IMR-90 (cell line): Measurements from ENCODE around the gene ANKRD53. TPM values are rescaled to one million over a fixed set of nuclear protein-coding genes. Genes with fewer than 3 reads are reported as not detected.

Experiments
- ATAC-seq: fragments of 200-7000 bp; cut with Tn5 transposase; 2 replicates; pipeline ENCODE4 v1.9.1; 2020; ENCODE audit warnings: low read depth, mild to moderate bottlenecking, moderate library complexity
- BruUV-seq: library from RNA; stranded (reverse); fragments of 400-500 nt; replicated peaks from 2 replicates; lab custom pipeline; 2021; lab: Mats Ljungman, UMichigan
- CTCF ChIA-PET: fragments of 300-600 bp; formaldehyde crosslinking; extraction: SDS; loops from one replicate; lab custom pipeline; 2021; ENCODE audit warnings: antibody characterized with exemption; lab: Yijun Ruan, JAX
- POLR2A ChIA-PET: fragments of 300-600 bp; sonication (Branson Sonifier 250); formaldehyde crosslinking; loops from one replicate; lab custom pipeline; 2022; ENCODE audit warnings: antibody characterized with exemption; ENCODE audit not compliant: unreplicated experiment; lab: Charles Lee
- DNase-seq: peaks from one replicate; pipeline ENCODE4 v3.0.0; 2013
- H2AFZ ChIP-seq: replicated peaks from 2 replicates; pipeline ENCODE3; 2013; ENCODE audit warnings: low read length, mild to moderate bottlenecking; ENCODE audit not compliant: poor library complexity
- H2AK5ac ChIP-seq: 2 replicates; pipeline ENCODE4 v1.6.1; 2013; ENCODE audit warnings: low read depth, low read length, inconsistent platforms
- H2AK9ac ChIP-seq: replicated peaks from 2 replicates; pipeline ENCODE3; 2013; ENCODE audit warnings: mild to moderate bottlenecking, low read depth, low read length, moderate library complexity; ENCODE audit not compliant: poor library complexity
- H2BK120ac ChIP-seq: 2 replicates; pipeline ENCODE4 v1.6.1; 2013; ENCODE audit warnings: low read depth, low read length, inconsistent platforms
- H2BK15ac ChIP-seq: 3 replicates; pipeline ENCODE4 v1.6.1; 2013; ENCODE audit warnings: low read depth, low read length, inconsistent platforms
- H2BK20ac ChIP-seq: 2 replicates; pipeline ENCODE4 v1.6.1; 2013; ENCODE audit warnings: low read depth, mild to moderate bottlenecking, inconsistent platforms, low read length, moderate library complexity
- H2BK5ac ChIP-seq: 2 replicates; pipeline ENCODE4 v1.6.1; 2013; ENCODE audit warnings: mild to moderate bottlenecking, low read depth, low read length, inconsistent platforms; ENCODE audit not compliant: poor library complexity, severe bottlenecking
- H3K14ac ChIP-seq: replicated peaks from 2 replicates; pipeline ENCODE4 v1.6.1; 2013; ENCODE audit warnings: low read depth, low read length, inconsistent platforms
- H3K18ac ChIP-seq: 2 replicates; pipeline ENCODE4 v1.6.1; 2013; ENCODE audit warnings: low read depth, low read length, control low read depth
- H3K23ac ChIP-seq: 2 replicates; pipeline ENCODE4 v1.6.1; 2013; ENCODE audit warnings: low read depth, low read length, inconsistent platforms
- H3K27ac ChIP-seq: 2 replicates; pipeline ENCODE4 v1.5.1; 2013; ENCODE audit warnings: mild to moderate bottlenecking, control low read depth, low read length; ENCODE audit not compliant: insufficient read depth
- H3K27me3 ChIP-seq: 2 replicates; pipeline ENCODE4 v1.6.1; 2013; ENCODE audit warnings: low read length; ENCODE audit not compliant: control insufficient read depth, insufficient read depth
- H3K36me3 ChIP-seq: 2 replicates; pipeline ENCODE4 v1.6.1; 2013; ENCODE audit warnings: low read length, mixed read lengths; ENCODE audit not compliant: control insufficient read depth, insufficient read depth
- H3K4ac ChIP-seq: 2 replicates; pipeline ENCODE4 v1.6.1; 2013; ENCODE audit warnings: low read depth, low read length, inconsistent platforms
- H3K4me1 ChIP-seq: 2 replicates; pipeline ENCODE4 v1.6.1; 2013; ENCODE audit warnings: low read length, mixed read lengths; ENCODE audit not compliant: control insufficient read depth, insufficient read depth
- H3K4me2 ChIP-seq: 2 replicates; pipeline ENCODE4 v1.6.1; 2013; ENCODE audit warnings: low read depth, mild to moderate bottlenecking, control low read depth, low read length, moderate library complexity
- H3K4me3 ChIP-seq: 2 replicates; pipeline ENCODE4 v1.5.1; 2013; ENCODE audit warnings: low read depth, mild to moderate bottlenecking, control low read depth, low read length, moderate library complexity; ENCODE audit not compliant: insufficient read depth
- H3K56ac ChIP-seq: 2 replicates; pipeline ENCODE4 v1.6.1; 2013; ENCODE audit warnings: low read length, inconsistent platforms; ENCODE audit not compliant: insufficient read depth; ENCODE audit errors: extremely low read depth
- H3K79me1 ChIP-seq, 2 experiments: 2 replicates each; pipeline ENCODE4 v1.6.1; 2013; ENCODE audit warnings: low read length in 2 of 2, inconsistent platforms in 1 of 2, low read depth in 1 of 2
- H3K9ac ChIP-seq: 2 replicates; pipeline ENCODE4 v1.6.1; 2013; ENCODE audit warnings: low read depth, low read length, control low read depth
- H3K9me1 ChIP-seq: 2 replicates; pipeline ENCODE4 v1.6.1; 2013; ENCODE audit warnings: low read length, inconsistent platforms; ENCODE audit not compliant: insufficient read depth
- H3K9me3 ChIP-seq: 2 replicates; pipeline ENCODE4 v1.6.1; 2013; ENCODE audit warnings: low read length; ENCODE audit not compliant: control insufficient read depth, insufficient read depth
- H4K20me1 ChIP-seq: 2 replicates; pipeline ENCODE4 v1.6.1; 2013; ENCODE audit warnings: low read length, inconsistent platforms; ENCODE audit not compliant: insufficient read depth
- H4K5ac ChIP-seq: 2 replicates; pipeline ENCODE4 v1.6.1; 2013; ENCODE audit warnings: mild to moderate bottlenecking, low read depth, low read length, control low read depth
- H4K8ac ChIP-seq, 2 experiments: 2 replicates each; pipeline ENCODE4 v1.6.1; 2013; ENCODE audit warnings: low read depth in 2 of 2, low read length in 2 of 2, control low read depth in 1 of 2, inconsistent platforms in 1 of 2
- H4K91ac ChIP-seq: 2 replicates; pipeline ENCODE4 v1.6.1; 2013; ENCODE audit warnings: low read depth, low read length, inconsistent platforms; ENCODE audit not compliant: insufficient read depth
- BHLHE40 ChIP-seq: fragments of 150-350 bp; IDR thresholded peaks from 2 replicates; pipeline ENCODE4 v1.6.1; 2016; ENCODE audit warnings: mild to moderate bottlenecking, low read depth, low read length
- CEBPB ChIP-seq: IDR thresholded peaks from 2 replicates; pipeline ENCODE4 v1.6.1; 2012; ENCODE audit warnings: low read depth, low read length, improper control_type of control experiment
- CHD1 ChIP-seq: IDR thresholded peaks from 2 replicates; pipeline ENCODE4 v1.6.1; 2012; ENCODE audit warnings: low read depth, low read length, improper control_type of control experiment
- ELK1 ChIP-seq: fragments of 150-350 bp; IDR thresholded peaks from 2 replicates; pipeline ENCODE4 v1.6.1; 2016; ENCODE audit warnings: low read depth, mild to moderate bottlenecking, low read length, moderate library complexity, borderline replicate concordance
- FOS ChIP-seq: fragments of 150-350 bp; IDR thresholded peaks from 2 replicates; pipeline ENCODE4 v1.6.1; 2016; ENCODE audit warnings: low read depth, low read length
- MAFK ChIP-seq: IDR thresholded peaks from 2 replicates; pipeline ENCODE4 v1.6.1; 2012; ENCODE audit warnings: low read depth, low read length, improper control_type of control experiment
- MXI1 ChIP-seq: IDR thresholded peaks from 2 replicates; pipeline ENCODE4 v1.6.1; 2012; ENCODE audit warnings: low read depth, mild to moderate bottlenecking, low read length, moderate library complexity, borderline replicate concordance
- POLR2A ChIP-seq: IDR thresholded peaks from 2 replicates; pipeline ENCODE4 v1.6.1; 2012; ENCODE audit warnings: mild to moderate bottlenecking, low read depth, low read length
- RAD21 ChIP-seq: IDR thresholded peaks from 2 replicates; pipeline ENCODE4 v1.6.1; 2012; ENCODE audit warnings: low read length, improper control_type of control experiment
- SMC3 ChIP-seq: fragments of 150-350 bp; IDR thresholded peaks from 2 replicates; pipeline ENCODE4 v1.6.1; 2016; ENCODE audit warnings: low read depth, mild to moderate bottlenecking, antibody characterized with exemption, low read length, moderate library complexity
- whole genome bisulfite sequencing, 2 experiments: methylation state at CpG; one replicate each; pipeline versions ENCODE4 v1.1.5 to v1.1.7; 2013; ENCODE audit warnings: missing lambda C conversion rate in 2 of 2; ENCODE audit not compliant: insufficient read length in 1 of 2; ENCODE audit errors: extremely low coverage in 2 of 2; 5-methylcytosine and 5-hydroxymethylcytosine counted together
- dilution Hi-C: fragments of 300-500 bp; cut with HindIII; formaldehyde crosslinking; loops from one replicate; pipeline ENCODE4 v1.14.3; 2018; ENCODE audit warnings: low sequenced_read_pairs; ENCODE audit not compliant: unreplicated experiment
- in situ Hi-C: fragments of 300-500 bp; cut with MboI; formaldehyde crosslinking; loops from 3 replicates; pipeline ENCODE4 v1.14.3; 2019; ENCODE audit warnings: low sequenced_read_pairs, inconsistent platforms, mixed read lengths
- intact Hi-C: fragments of 100-400 bp; cut with micrococcal nuclease; formaldehyde crosslinking; loops from 2 replicates; pipeline ENCODE4 v1.10.0; 2022
- polyA plus RNA-seq, 3 experiments: library from polyadenylated mRNA; depleted of rRNA; stranded (reverse); fragments of >200 nt; gene quantifications; 2 replicates each; pipeline ENCODE4 v1.2.3, GENCODE V29; 2012; ENCODE audit warnings: low replicate concordance in 1 of 3
- total RNA-seq: library from RNA; depleted of rRNA; stranded (reverse); fragments of >200 nt; gene quantifications from 2 replicates; pipeline ENCODE4 v1.2.3, GENCODE V29; 2012

ANKRD53 gene
- total and polyA plus RNA-seq, 2 of the 4 experiments (the other 2 are of a cell fraction) = 0.54 to 1.0 TPM

DNA sequence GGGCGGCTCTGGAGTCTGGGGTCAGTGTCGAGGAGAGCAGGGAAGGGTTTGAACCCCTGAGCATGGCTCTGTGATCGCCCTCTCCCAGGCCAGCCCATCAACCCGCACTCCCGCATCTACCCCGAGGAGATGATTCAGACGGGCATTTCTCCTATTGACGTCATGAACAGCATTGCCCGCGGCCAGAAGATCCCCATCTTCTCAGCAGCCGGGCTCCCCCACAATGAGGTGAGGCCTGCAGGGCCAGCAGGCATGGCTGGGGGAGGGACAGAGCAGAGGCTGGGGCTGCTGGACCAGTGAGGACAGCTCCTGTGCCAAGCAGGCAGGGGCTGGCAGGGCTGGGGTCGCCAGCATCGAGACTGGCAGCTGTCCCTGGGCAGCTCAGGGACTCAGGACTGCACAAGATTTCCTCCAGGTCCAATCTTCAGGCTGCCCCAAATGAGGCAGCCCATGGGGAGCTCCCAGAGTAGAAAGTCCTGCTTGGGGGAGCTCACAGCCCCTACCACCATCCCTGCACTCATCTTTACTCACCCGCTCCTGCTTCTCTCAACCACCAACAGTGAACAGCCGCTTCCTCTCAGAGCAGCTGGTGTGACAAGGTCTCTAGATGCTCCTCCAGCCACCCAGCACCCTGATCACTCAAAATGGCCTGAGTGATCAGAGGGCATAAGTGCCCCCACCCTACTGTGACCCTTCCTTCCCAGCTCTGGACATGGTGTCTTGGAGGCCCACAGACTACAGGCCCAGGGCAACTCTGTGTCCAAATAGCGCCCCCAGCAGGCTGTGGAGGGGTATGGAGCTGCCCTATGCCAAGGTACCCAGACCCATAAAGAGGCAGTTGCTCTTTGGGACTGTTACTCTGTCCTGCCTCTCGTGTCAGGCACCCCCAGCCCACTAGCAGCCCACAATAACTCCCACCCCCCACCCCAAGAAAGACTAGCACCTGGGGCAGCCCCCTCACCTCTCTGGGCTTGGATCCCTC is 18.3 kb upstream of the ANKRD53 start:
- H2BK15ac ChIP-seq = no peak overlapping the region
- no peak overlapping the region for H3K4me3 ChIP-seq
- no peak overlapping the region for H4K91ac ChIP-seq
- no peak for ATAC-seq
- H3K14ac ChIP-seq = no peak overlapping the region
- no peak overlapping the region for H2BK20ac ChIP-seq
- H3K27ac ChIP-seq = no peak overlapping the region
- no TSS peak for BruUV-seq
- H3K56ac ChIP-seq = no peak overlapping the region
- POLR2A ChIA-PET = no interaction called here
- no peaks in the 10 kb centered on the region for H3K36me3 ChIP-seq
- intact Hi-C loops = no loop called here
- no peak overlapping the region for H2BK5ac ChIP-seq
- peak overlapping the region; percentile 56 for H2AFZ ChIP-seq
- CTCF ChIA-PET = interaction anchor here (0.6 to 2.3 kb wide), 2 partner anchors 12 to 88 kb away, joined by 3 to 7 read pairs; no protein-coding TSS in a partner anchor
- no peak overlapping the region for H3K18ac ChIP-seq
- no peak overlapping the region for H3K4me2 ChIP-seq
- H4K20me1 ChIP-seq = no peaks in the 10 kb centered on the region
- DNase-seq = no peak
- H3K23ac ChIP-seq = no peak overlapping the region
- H3K4ac ChIP-seq = no peak overlapping the region
- H3K9ac ChIP-seq = no peak overlapping the region
- H4K8ac ChIP-seq = no peak overlapping the region
- H3K79me1 ChIP-seq = no peaks in the 10 kb centered on the region
- H2BK120ac ChIP-seq = no peak overlapping the region
- dilution Hi-C loops = no loop called here
- no peaks in the 10 kb centered on the region for H3K9me1 ChIP-seq
- no peaks in the 10 kb centered on the region for H3K4me1 ChIP-seq
- TF ChIP-seq CEBPB = no peak
- TF ChIP-seq MXI1 = no peak
- no peak for TF ChIP-seq CHD1
- no peak for TF ChIP-seq ELK1
- TF ChIP-seq MAFK = no peak
- no peak for TF ChIP-seq SMC3
- no peak for TF ChIP-seq RAD21
- TF ChIP-seq POLR2A = no peak
- no peak for TF ChIP-seq FOS
- TF ChIP-seq BHLHE40 = no peak
- H3K27me3 ChIP-seq = peaks cover 5% of the 10 kb centered on the region; the same call in 1 of the 2 replicates
- peak overlapping the region; percentile 25 for H2AK9ac ChIP-seq
- no peak overlapping the region for H4K5ac ChIP-seq
- in situ Hi-C loops = no loop called here
- 89% methylated on average over 9 of the region's 17 CpGs; no CpG with 5 or more reads in 1 of the 2 experiments for WGBS, 2 experiments
- H3K9me3 ChIP-seq = no peaks in the 10 kb centered on the region
- no peak overlapping the region for H2AK5ac ChIP-seq
